ENCODE results near the gene ZNF275.

DNA sequence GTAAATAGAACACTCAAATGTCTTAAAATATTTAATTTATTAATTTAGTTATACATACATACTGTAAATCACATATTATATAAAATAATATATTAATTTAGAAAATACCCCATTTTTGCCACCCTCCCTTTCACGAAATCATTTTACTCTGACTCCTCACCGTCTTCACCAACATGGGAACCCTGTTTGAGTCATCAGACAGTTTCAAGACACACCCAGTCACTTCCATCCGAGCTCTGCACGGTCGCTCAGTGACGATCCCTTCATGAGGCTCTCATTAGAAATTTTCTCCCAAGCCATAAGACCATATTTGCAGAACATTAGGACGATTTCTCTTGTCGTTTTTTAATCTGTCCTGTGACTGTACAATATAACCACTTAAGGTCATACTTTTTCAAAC lies 14.5 kb downstream of the ZNF275 start:
- TF ChIP-seq CTCF (conservative IDR thresholded peaks at IDR 0.05; ENCODE audit: low read length) (no peak), EZH2phosphoT487 (IDR thresholded peaks at IDR 0.05; ENCODE audit: borderline replicate concordance) (no peak)

Measured in Loucy (cell line).